Activated T-helper 1 cell treated with anti-CD3 and anti-CD28 coated beads, Interleukin-12 subunit alpha, Interleukin-12 subunit beta, Interleukin-2, Interleukin-4 antibody, amounts not matched to agents 30 ng/mL and 10 ng/mL and 1 ng/mL, durations not matched to agents 14 hours and 24 hours and 36 hours (primary cell): ENCODE results near the gene FBXL13. TPM values are rescaled to one million over a fixed set of nuclear protein-coding genes. Genes with fewer than 3 reads are reported as not detected.
"Not testable (repeated sequence)": the region's sequence is repeated elsewhere in the genome, so short reads cannot be mapped to it uniquely, and the experiment has no call there.

Experiments
- DNase-seq: peaks from one replicate; pipeline ENCODE4 v3.0.0; 2021; ENCODE audit warnings: low spot score
- H3K27ac Mint-ChIP-seq: one replicate; pipeline ENCODE4 v1.8.0; 2021; ENCODE audit warnings: mild to moderate bottlenecking, mixed read lengths
- H3K27me3 Mint-ChIP-seq: one replicate; pipeline ENCODE4 v1.8.0; 2022; ENCODE audit warnings: mild to moderate bottlenecking, moderate library complexity, mixed read lengths; ENCODE audit not compliant: insufficient read depth
- H3K36me3 Mint-ChIP-seq: one replicate; pipeline ENCODE4 v1.8.0; 2021; ENCODE audit warnings: low read depth, mixed read lengths
- H3K4me1 Mint-ChIP-seq: one replicate; pipeline ENCODE4 v1.8.0; 2021; ENCODE audit warnings: low read depth, mixed read lengths
- H3K4me3 Mint-ChIP-seq: one replicate; pipeline ENCODE4 v1.8.0; 2021; ENCODE audit warnings: mild to moderate bottlenecking, moderate library complexity, mixed read lengths
- H3K9me3 Mint-ChIP-seq: one replicate; pipeline ENCODE4 v1.8.0; 2021; ENCODE audit warnings: mixed read lengths
- intact Hi-C: fragments of 100-400 bp; cut with micrococcal nuclease; formaldehyde crosslinking; loops from one replicate; pipeline ENCODE4 v1.15.1; 2024
- total RNA-seq: library from RNA; stranded (reverse); gene quantifications from 2 replicates; pipeline ENCODE4 v1.2.3, GENCODE V29; 2022

Gene FBXL13
- total RNA-seq, 1 donor from 2014 or later: 0.34 TPM

DNA sequence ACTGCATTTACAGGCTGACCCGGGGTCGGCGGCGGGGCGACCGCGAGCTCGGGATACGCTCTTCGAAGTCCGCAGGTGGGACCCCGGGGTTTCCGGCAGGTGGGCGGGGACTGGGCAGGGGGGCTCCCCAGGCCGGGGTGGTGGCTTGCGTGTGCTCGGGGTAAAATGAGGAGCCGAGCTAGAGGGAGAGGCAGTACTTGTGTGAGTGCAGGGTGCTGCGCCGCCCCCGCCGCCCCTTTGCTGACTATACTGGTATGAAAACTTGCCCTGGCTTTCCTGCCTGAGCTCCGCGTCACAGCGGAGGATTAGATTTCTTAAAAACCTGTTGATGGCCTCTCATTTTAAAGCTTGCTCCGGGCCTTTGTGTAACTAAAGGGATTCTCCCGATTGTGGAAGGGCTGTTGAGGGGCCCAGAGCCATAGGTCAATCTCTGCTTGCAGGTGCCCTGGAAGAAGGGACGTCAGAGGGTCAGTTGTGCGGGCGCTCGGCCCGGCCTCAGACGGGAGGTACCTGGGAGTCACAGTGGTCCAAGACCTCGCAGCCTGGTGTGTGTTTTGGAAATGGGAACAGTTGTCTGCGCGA lies 832 bp upstream of the FBXL13 start:
- Mint-ChIP-seq H3K9me3 (no peaks in the 10 kb centered on the region), H3K4me1 (peaks cover 27% of the 10 kb centered on the region), H3K36me3 (peaks cover 9% of the 10 kb centered on the region), H3K4me3 (peak overlapping the region; percentile 98), H3K27ac (peak overlapping the region; percentile 94), H3K27me3 (no peaks in the 10 kb centered on the region)
- intact Hi-C loops: loop anchor here (1.0 to 5.0 kb wide), 6 partner anchors 13 to 1132 kb away; partner anchors contain the start of genes DNAJC2, NAPEPLD, ORC5 and PMPCB
- peak; percentile 53 for DNase-seq

- Mint-ChIP-seq H3K27ac (peak overlapping the region; percentile 89), H3K36me3 (peaks cover 6% of the 10 kb centered on the region), H3K27me3 (no peaks in the 10 kb centered on the region), H3K4me3 (peak overlapping the region; percentile 90), H3K4me1 (peaks cover 27% of the 10 kb centered on the region), H3K9me3 (no peaks in the 10 kb centered on the region)
- intact Hi-C loops: loop anchor here (1.0 to 5.0 kb wide), 5 partner anchors 15 to 1987 kb away; partner anchors contain the start of genes FAM185A and TRIM56
- no peak for DNase-seq
Measured at GRCh38 chr7:103073989-103074518, 542 bp downstream of the FBXL13 start.

DNA sequence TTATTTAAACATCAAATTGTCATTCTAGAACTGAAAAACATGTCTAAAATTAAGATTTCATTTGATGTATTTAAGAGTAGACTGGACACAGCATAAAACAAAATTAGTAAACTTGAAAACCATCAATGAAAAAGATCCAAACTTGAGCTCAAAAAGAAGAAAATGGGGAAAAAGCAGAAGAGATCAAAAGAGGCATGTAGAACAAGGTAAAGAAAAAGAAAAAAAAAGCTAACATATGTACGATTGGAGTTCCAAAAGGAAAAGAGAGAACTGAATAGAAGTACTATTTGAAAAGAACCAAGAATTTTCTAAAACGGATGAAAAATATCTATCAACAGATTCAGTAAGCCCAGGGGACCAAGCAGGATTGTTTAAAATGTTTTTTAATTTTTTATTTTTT lies 3.6 kb downstream of the FBXL13 start:
- Mint-ChIP-seq H3K36me3 (peaks cover 3% of the 10 kb centered on the region), H3K4me3 (no peak overlapping the region), H3K27ac (no peak overlapping the region), H3K4me1 (peaks cover 18% of the 10 kb centered on the region), H3K27me3 (peaks cover 7% of the 10 kb centered on the region), H3K9me3 (no peaks in the 10 kb centered on the region)
- no peak for DNase-seq
- intact Hi-C loops: loop anchor here (5.0 kb wide), 1 partner anchor 1984 kb away; the partner anchor contains the start of gene TRIM56

DNA sequence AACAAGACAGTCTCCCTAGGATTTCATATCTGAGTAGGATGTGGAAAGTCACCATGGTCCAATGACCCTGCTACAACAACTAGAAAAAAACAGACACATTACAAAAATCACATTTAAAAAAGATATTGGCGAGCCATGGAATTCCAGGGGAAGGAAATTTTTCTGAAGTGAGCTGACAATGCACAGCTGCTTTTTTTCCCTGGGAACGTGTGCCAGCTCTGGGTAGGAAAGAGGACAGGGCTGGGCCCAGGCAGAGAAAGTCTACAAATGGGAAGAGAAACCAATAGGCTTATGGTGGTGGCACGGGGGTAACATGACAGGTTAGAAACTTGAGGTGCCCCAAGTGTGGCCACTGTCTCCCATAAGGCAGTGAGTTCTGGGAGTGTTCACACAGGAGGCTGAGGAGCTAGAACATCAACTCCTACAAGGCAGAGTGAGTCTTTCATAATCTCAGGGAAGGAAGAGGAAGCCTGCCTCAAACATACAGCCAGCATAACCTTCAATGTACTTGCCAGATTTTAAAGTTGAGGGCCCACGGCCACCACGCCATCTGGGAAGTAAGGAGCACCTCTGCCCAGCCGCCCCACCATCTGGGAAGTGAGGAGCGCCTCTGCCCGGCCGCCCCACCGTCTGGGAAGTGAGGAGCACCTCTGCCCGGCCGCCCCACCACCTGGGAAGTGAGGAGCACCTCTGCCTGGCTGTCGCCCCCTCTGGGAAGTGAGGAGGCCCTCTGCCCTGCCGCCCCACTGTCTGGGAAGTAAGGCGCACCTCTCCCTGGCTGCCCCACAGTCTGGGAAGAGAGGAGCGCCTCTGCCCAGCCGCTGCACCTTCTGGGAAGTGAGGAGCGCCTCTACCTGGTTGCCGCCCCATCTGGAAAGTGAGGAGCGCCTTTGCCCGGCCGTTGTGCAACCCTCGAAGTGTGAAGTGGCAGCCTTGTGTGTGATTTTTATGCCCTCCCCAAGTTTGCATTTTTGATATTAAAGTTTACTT lies 5.9 kb downstream of the FBXL13 start:
- no peaks in the 10 kb centered on the region for H3K9me3 Mint-ChIP-seq
- intact Hi-C loops: no loop called here
- peaks cover 1% of the 10 kb centered on the region for H3K4me1 Mint-ChIP-seq
- H3K27me3 Mint-ChIP-seq: peaks cover 14% of the 10 kb centered on the region
- no peak overlapping the region for H3K4me3 Mint-ChIP-seq
- no peaks in the 10 kb centered on the region for H3K36me3 Mint-ChIP-seq
- H3K27ac Mint-ChIP-seq: no peak overlapping the region
- DNase-seq: no peak

- peak; percentile 13 for DNase-seq
- Mint-ChIP-seq H3K27me3 (peaks cover 14% of the 10 kb centered on the region), H3K4me1 (no peaks in the 10 kb centered on the region), H3K4me3 (no peak overlapping the region), H3K36me3 (no peaks in the 10 kb centered on the region), H3K27ac (no peak overlapping the region), H3K9me3 (no peaks in the 10 kb centered on the region)
- intact Hi-C loops: no loop called here
Measured at GRCh38 chr7:103065667-103066066, 8.9 kb downstream of the FBXL13 start.

DNA sequence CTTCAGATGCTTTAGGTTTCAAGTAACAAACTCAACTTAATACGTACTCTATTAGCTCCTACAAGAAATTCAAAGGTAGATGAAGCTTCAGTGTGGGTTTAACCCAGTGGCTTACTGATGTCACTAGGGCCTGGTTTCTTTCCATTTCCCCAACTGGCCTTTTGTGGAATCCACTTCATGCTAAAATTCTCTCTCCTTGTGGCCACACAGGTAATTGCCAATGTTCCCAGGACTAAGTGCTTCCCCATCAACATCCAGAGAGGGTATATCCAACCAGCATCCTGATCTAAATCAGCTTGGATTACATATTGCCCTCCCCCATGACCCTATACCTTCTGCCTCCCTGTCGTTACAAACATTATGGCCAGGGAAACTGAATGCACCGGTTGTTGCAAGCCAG lies 10.7 kb downstream of the FBXL13 start:
- no peak for DNase-seq
- Mint-ChIP-seq H3K27ac (no peak overlapping the region), H3K4me1 (no peaks in the 10 kb centered on the region), H3K36me3 (no peaks in the 10 kb centered on the region), H3K27me3 (peaks cover 14% of the 10 kb centered on the region), H3K4me3 (no peak overlapping the region), H3K9me3 (no peaks in the 10 kb centered on the region)
- intact Hi-C loops: no loop called here

DNA sequence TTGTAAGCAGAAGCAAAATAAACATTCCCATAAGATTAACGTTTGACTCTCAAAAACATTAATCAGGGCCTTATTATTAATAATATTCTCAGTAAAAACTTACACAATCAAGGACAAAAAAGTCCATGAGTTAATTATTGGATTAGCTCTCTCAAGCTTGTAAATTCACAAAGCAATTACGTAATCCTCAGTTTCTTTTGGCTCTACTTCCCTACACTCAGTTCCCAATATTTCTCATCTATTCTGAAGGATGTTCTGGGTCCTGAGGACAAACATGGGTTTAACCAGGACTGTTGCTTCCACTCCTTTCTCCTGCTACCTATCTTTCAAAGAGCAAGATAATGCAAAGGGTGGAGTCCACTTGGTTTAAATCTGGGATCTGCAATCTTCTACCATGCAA lies 15.1 kb downstream of the FBXL13 start:
- Mint-ChIP-seq H3K9me3 (no peaks in the 10 kb centered on the region), H3K4me1 (no peaks in the 10 kb centered on the region), H3K27ac (no peak overlapping the region), H3K36me3 (no peaks in the 10 kb centered on the region), H3K27me3 (peaks cover 3% of the 10 kb centered on the region), H3K4me3 (no peak overlapping the region)
- intact Hi-C loops: no loop called here
- DNase-seq: no peak

DNA sequence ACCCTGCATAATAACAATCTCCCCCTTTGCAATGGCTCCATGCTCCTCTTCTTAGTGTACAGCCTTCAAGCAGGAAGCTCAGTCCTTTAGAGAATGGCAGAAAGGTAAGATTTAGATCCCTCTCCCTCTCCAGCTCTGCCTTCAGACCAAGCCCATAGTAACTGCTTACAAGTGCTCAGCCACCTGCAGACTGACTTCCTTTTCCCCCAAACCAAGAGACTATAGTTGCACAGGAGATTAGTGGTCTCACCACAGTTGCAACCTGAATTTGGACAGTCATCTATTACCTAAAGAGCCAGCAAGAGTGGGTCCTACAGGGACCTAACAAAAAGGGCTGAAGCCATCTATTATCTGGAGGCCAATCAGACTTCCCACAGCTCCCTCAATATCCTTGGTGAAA lies 16.5 kb downstream of the FBXL13 start:
- no peak for DNase-seq
- Mint-ChIP-seq H3K27me3 (peaks cover 1% of the 10 kb centered on the region), H3K4me3 (no peak overlapping the region), H3K9me3 (no peaks in the 10 kb centered on the region), H3K36me3 (no peaks in the 10 kb centered on the region), H3K4me1 (no peaks in the 10 kb centered on the region), H3K27ac (no peak overlapping the region)
- intact Hi-C loops: no loop called here

DNA sequence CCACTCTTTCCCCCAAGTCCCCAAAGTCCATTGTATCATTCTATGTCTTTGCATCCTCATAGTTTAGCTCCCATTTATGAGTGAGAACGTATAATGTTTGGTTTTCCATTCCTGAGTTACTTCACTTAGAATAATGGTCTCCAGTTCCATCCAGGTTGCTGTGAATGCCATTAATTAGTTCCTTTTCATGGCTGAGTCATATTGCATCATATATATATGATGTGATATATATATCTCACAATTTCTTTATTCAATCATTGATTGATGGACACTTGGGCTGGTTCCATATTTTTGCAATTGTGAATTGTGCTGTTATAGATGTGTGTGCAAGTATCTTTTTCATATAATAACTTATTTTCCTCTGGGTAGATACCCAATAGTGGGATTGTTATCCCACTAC lies 18.6 kb downstream of the FBXL13 start:
- H3K4me1 Mint-ChIP-seq, H3K36me3 Mint-ChIP-seq, H3K27me3 Mint-ChIP-seq, DNase-seq, H3K9me3 Mint-ChIP-seq, H3K27ac Mint-ChIP-seq, H3K4me3 Mint-ChIP-seq, intact Hi-C loops: not testable (repeated sequence)

DNA sequence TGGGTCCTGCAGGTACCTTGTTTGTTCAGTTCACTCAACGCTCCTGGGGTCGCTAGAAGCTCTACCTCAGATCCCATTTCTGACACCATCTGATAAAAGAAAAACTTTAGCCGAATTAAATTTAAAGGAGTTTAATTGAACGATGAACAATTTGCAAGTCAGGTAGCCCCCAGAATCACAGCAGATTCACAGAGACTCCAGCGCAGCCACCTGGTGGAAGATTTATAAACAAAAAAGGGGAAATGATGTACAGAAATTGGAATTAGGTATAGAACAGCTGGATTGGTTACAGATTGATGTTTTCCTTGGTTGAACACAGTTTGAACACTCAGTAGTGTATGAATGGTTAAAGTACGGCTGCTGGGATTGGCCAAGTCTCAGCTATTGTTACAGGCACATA lies 23.1 kb downstream of the FBXL13 start:
- Mint-ChIP-seq H3K4me1 (no peaks in the 10 kb centered on the region), H3K36me3 (no peaks in the 10 kb centered on the region), H3K4me3 (no peak overlapping the region), H3K27ac (no peak overlapping the region), H3K27me3 (peaks cover under 1% of the 10 kb centered on the region), H3K9me3 (peaks cover 10% of the 10 kb centered on the region)
- DNase-seq: no peak
- intact Hi-C loops: no loop called here

DNA sequence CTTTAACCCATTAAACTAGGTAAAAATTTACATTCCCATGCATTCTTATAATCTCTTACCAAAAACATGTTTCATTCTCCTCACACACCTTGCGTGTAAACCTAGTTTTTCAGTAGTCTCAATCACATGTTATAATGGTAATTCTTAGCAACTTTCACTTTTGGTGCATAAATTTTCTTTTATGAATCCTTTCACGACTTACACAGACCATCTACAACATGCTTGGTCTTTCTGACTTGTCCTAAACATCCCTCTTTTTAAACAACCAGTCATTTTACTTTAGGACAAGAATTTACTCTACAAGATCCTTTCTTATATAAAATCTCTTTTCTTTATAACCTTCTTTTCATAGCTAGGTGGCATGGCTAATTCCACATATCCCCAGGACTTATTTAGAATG lies 25.8 kb downstream of the FBXL13 start:
- Mint-ChIP-seq H3K9me3 (peaks cover 10% of the 10 kb centered on the region), H3K27ac (no peak overlapping the region), H3K4me1 (no peaks in the 10 kb centered on the region), H3K36me3 (no peaks in the 10 kb centered on the region), H3K27me3 (no peaks in the 10 kb centered on the region), H3K4me3 (no peak overlapping the region)
- intact Hi-C loops: no loop called here
- DNase-seq: no peak

GRCh38 chr7:103041815-103042214 lies 32.8 kb downstream of the FBXL13 start:
- intact Hi-C loops, H3K4me3 Mint-ChIP-seq, H3K36me3 Mint-ChIP-seq, H3K4me1 Mint-ChIP-seq, H3K27ac Mint-ChIP-seq, H3K9me3 Mint-ChIP-seq, DNase-seq, H3K27me3 Mint-ChIP-seq: not testable (repeated sequence)
